ENCODE measurements around the gene NOL9.

Gene NOL9

GRCh38 chr1:6498576-6499111, 55.7 kb downstream of the NOL9 start:
- no peak for TF ChIP-seq CTCF (IDR thresholded peaks at IDR 0.05; ENCODE audit: extremely low read depth, missing control alignments)

GRCh38 chr1:6497867-6498575, 56.3 kb downstream of the NOL9 start:
- no peak for DNase-seq (ENCODE audit: low spot score)
- no peak for TF ChIP-seq CTCF (IDR thresholded peaks at IDR 0.05; ENCODE audit: extremely low read depth, missing control alignments)

More at GRCh38 chr1:6498576-6499111, 55.7 kb downstream of the NOL9 start:
- DNase-seq (ENCODE audit: low spot score), result no peak

GRCh38 chr1:6497215-6497866, 57.0 kb downstream of the NOL9 start:
- peak; percentile 73 for DNase-seq (ENCODE audit: low spot score)
- TF ChIP-seq CTCF (IDR thresholded peaks at IDR 0.05; ENCODE audit: extremely low read depth, missing control alignments), result no peak

DNA sequence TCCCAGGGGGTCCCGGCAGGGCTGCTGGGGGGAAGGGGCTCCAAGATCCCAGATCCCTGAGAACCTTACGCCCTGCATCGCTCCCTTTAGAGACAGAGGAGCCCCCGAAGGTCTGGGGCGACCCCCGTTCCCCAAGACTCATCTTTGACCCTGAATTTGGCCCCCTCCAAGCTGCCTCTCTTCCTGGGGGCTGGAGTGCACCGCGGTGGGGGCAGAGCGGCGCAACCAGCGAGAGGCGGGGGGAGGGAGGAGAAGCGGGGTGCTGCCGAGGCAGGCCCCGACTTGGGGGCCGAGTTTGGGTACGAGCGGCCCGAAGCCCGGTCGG, 57.5 kb downstream of the NOL9 start:
- no peak for DNase-seq (ENCODE audit: low spot score)
- no peak for TF ChIP-seq CTCF (IDR thresholded peaks at IDR 0.05; ENCODE audit: extremely low read depth, missing control alignments)

- TF ChIP-seq CTCF (IDR thresholded peaks at IDR 0.05; ENCODE audit: extremely low read depth, missing control alignments), result no peak
- no peak for DNase-seq (ENCODE audit: low spot score)
Observed at GRCh38 chr1:6496365-6496721, 58.0 kb downstream of the NOL9 start.

DNA sequence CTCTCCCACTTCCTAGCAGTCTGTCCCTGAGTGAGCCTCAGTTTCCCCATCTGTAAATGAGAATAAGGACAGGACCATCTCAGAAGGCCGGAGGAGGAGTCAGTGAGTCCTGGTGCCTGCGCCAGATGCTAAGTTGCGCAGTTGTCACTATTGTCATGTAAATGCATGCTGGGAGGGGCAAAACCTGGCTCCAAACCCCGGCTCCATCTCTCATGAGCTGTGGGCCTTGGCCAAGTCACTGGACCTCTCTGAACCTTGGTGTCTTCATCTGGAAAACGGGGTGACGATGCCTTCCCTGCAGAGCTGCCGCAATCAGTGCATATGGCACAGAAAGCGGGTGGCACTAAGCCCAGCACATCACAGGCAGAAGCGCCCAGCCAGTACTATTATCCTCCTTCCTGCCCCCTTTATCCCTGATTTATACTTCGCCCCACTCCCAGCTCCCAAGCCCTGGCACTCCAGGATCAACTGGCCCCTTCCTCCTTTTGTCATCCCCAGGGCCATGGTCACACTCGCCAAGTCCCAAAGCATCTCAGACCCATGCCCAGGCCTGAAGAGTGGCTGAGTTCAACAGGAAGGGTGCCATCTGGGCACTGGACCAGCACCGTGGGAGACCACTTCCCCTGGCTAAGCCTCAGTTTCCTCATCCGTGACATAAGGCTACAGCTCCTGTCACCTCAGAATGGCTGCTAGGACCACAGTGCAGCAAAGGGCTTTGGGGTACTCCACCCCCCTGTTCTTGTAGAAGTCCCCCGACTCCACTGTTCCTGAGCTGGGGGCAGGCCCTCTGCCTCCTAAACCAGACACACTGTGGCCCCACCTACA, 58.6 kb downstream of the NOL9 start:
- DNase-seq (ENCODE audit: low spot score), result no peak
- no peak for TF ChIP-seq CTCF (IDR thresholded peaks at IDR 0.05; ENCODE audit: extremely low read depth, missing control alignments)

DNA sequence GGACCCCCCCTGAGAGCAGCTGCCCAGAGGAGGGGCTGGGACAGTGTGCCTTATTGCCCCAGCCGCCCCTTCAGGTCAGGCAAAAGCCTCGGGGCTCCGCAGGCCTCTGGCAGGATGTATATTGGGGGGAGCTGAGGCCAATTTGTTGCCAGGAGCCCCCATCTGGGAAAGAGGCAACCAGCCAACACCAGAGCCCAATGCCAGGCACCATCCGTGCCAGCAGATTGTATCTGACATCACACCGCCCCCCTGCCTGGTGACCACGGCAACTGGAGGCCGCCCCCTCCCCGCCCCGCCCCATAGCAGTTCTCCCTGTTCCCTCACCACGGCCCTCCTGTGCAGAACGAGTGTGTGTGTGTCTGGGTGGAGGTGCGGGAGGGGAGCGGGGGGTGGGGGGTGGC, 59.3 kb downstream of the NOL9 start:
- no peak for TF ChIP-seq CTCF (IDR thresholded peaks at IDR 0.05; ENCODE audit: extremely low read depth, missing control alignments)
- no peak for DNase-seq (ENCODE audit: low spot score)
